Measurements from ENCODE around the gene CALCOCO2. TPM values are rescaled to one million over a fixed set of nuclear protein-coding genes. Genes with fewer than 3 reads are reported as not detected.

Gene CALCOCO2
- total and polyA plus RNA-seq, 10 of the 15 experiments (the other 5 are each of a cell fraction or from before 2014, with no cell fraction given) = 20.2 to 138 (median 53.1) TPM

DNA sequence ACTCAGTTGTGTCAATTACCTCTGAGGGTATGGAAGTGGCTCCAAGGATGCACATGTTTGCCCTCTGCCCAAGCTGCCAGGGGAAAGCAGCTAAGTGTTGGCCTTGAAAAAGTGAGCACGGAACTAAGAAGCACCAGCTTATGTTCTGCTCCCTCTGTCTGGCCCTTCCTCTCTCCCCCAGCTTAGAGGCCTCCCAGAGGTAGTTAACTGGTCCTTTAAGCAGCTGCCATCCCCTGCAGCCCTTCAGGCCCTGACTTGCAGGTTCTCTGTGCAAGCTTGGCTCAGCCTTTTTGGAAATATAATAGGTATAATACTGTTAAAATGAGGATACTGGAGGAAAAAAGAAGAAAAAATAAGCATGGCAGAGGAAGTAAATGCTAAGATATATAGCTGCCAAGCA, 70.4 kb downstream of the CALCOCO2 start:
- Histone ChIP-seq H3K4me2 (ENCODE audit: control insufficient read depth, insufficient read depth) (no peak overlapping the region), H3K27me3 (replicated peaks in 1 of 2; ENCODE audit: control insufficient read depth in 2 of 2, insufficient read depth in 2 of 2, low read length in 1 of 2) (no peaks in the 10 kb centered on the region), H3K27ac (ENCODE audit: control insufficient read depth, insufficient read depth) (no peak overlapping the region), H3K9ac (ENCODE audit: control insufficient read depth, insufficient read depth, low read length) (no peak overlapping the region), H3K4me3 (no peak overlapping the region), H3K79me2 (ENCODE audit: control insufficient read depth, insufficient read depth, low read length) (no peaks in the 10 kb centered on the region), H3K9me3 (replicated peaks; ENCODE audit: control insufficient read depth, insufficient read depth, low read length) (no peaks in the 10 kb centered on the region), H2AFZ (ENCODE audit: control insufficient read depth, low read depth, low read length) (no peak overlapping the region), H4K20me1 (ENCODE audit: control insufficient read depth, insufficient read depth) (no peaks in the 10 kb centered on the region), H3K36me3 (ENCODE audit: control insufficient read depth in 2 of 2, insufficient read depth in 2 of 2, low read length in 1 of 2) (peaks cover 1 to 10% of the 10 kb centered on the region in 2 experiments; a peak in 2 of 4 replicates), H3K4me1 (ENCODE audit: control insufficient read depth, insufficient read depth, low read length) (no peaks in the 10 kb centered on the region)
- in situ Hi-C loops (cut with MboI) (no loop called here), intact Hi-C loops (cut with micrococcal nuclease; ENCODE audit: unreplicated experiment) (no loop called here)
- no peak for ATAC-seq
- WGBS (ENCODE audit: insufficient coverage, insufficient replicate concordance, low lambda C conversion rate, missing lambda C conversion rate) = 85% methylated on average over 1 of the region's 1 CpG
- no peak for FAIRE-seq
- no peak for DNase-seq (ENCODE audit: low read depth, low spot score)
- ChIA-PET CTCF (interaction anchor here (0.7 to 1.3 kb wide), 3 partner anchors 17 to 638 kb away, joined by 3 read pairs; no protein-coding TSS in a partner anchor), RAD21 (ENCODE audit: unreplicated experiment) (no interaction called here), SMC1A (ENCODE audit: uncharacterized antibody, unreplicated experiment) (interaction anchor here (0.6 to 1.3 kb wide), 3 partner anchors 9 to 490 kb away, joined by 3 to 4 read pairs (median 3); partner anchors contain the start of gene ATP5MC1), POLR2A (interaction anchor here (0.6 to 1.7 kb wide), 2 partner anchors 14 to 97 kb away, joined by 3 to 4 read pairs; no protein-coding TSS in a partner anchor)
- TF ChIP-seq SUZ12 (IDR thresholded peaks at IDR 0.05; ENCODE audit: unreplicated experiment) (no peak), NFYA (IDR thresholded peaks at IDR 0.05; ENCODE audit: borderline replicate concordance, low read depth, low read length) (no peak)
- TF ChIP-seq, protein P1, sequence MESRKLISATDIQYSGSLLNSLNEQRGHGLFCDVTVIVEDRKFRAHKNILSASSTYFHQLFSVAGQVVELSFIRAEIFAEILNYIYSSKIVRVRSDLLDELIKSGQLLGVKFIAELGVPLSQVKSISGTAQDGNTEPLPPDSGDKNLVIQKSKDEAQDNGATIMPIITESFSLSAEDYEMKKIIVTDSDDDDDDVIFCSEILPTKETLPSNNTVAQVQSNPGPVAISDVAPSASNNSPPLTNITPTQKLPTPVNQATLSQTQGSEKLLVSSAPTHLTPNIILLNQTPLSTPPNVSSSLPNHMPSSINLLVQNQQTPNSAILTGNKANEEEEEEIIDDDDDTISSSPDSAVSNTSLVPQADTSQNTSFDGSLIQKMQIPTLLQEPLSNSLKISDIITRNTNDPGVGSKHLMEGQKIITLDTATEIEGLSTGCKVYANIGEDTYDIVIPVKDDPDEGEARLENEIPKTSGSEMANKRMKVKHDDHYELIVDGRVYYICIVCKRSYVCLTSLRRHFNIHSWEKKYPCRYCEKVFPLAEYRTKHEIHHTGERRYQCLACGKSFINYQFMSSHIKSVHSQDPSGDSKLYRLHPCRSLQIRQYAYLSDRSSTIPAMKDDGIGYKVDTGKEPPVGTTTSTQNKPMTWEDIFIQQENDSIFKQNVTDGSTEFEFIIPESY (IDR thresholded peaks at IDR 0.05) = no peak
- no TSS peak for BruUV-seq (replicated peaks)

DNA sequence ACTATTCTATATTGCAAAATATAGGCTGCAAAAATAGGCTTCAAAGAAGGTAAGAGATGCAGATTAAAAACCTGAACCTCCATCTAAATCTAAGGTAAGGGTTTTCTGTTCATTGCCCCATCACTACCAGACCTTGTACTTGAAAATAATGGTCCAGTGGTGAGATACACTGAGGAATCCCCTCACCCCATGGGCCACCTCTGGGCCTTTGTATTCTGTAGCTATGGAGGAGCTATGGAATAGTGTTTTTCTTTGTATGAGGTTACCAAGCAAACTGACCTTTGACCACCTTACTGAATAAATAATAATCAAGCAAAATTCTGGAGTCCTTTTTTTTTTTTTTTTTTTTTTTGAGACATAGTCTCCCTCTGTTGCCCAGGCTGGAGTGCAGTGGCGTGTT, 72.6 kb downstream of the CALCOCO2 start:
- SMC1A ChIA-PET (ENCODE audit: uncharacterized antibody, unreplicated experiment) = interaction anchor here (0.6 to 1.7 kb wide), 3 partner anchors 11 to 62 kb away, joined by 3 to 5 read pairs (median 4); partner anchors contain the start of gene ATP5MC1
- intact Hi-C loops (cut with micrococcal nuclease; ENCODE audit: unreplicated experiment) = no loop called here
- Histone ChIP-seq H3K79me2 (ENCODE audit: control insufficient read depth, insufficient read depth, low read length) (peaks cover 8% of the 10 kb centered on the region), H3K27me3 (replicated peaks in 1 of 2; ENCODE audit: control insufficient read depth in 2 of 2, insufficient read depth in 2 of 2, low read length in 1 of 2) (no peaks in the 10 kb centered on the region), H3K36me3 (ENCODE audit: control insufficient read depth in 2 of 2, insufficient read depth in 2 of 2, low read length in 1 of 2) (0 out of 4 replicates have a peak, but pooled peaks cover 0 to 1% of the 10 kb centered on the region in 2 experiments), H2AFZ (ENCODE audit: control insufficient read depth, low read depth, low read length) (no peak overlapping the region), H3K27ac (ENCODE audit: control insufficient read depth, insufficient read depth) (no peak overlapping the region), H3K4me1 (ENCODE audit: control insufficient read depth, insufficient read depth, low read length) (no peaks in the 10 kb centered on the region), H4K20me1 (ENCODE audit: control insufficient read depth, insufficient read depth) (no peaks in the 10 kb centered on the region), H3K4me2 (ENCODE audit: control insufficient read depth, insufficient read depth) (no peak overlapping the region), H3K9ac (ENCODE audit: control insufficient read depth, insufficient read depth, low read length) (no peak overlapping the region), H3K9me3 (replicated peaks; ENCODE audit: control insufficient read depth, insufficient read depth, low read length) (no peaks in the 10 kb centered on the region), H3K4me3 (no peak overlapping the region)
- in situ Hi-C loops (cut with MboI) = no loop called here
- CTCF ChIA-PET = interaction anchor here (0.8 to 1.4 kb wide), 2 partner anchors 9 to 91 kb away, joined by 3 to 4 read pairs; no protein-coding TSS in a partner anchor
- no peak for ATAC-seq
- no peak for DNase-seq (ENCODE audit: low read depth, low spot score)
- RAD21 ChIA-PET (ENCODE audit: unreplicated experiment) = no interaction called here
- 100% methylated on average over 1 of the region's 1 CpG for WGBS (ENCODE audit: insufficient coverage, insufficient replicate concordance, low lambda C conversion rate, missing lambda C conversion rate)
- POLR2A ChIA-PET = interaction anchor here (0.6 to 1.5 kb wide), 4 partner anchors 9 to 1144 kb away, joined by 3 to 5 read pairs (median 4); no protein-coding TSS in a partner anchor
- no TSS peak for BruUV-seq (replicated peaks)
- no peak for FAIRE-seq
- TF ChIP-seq ZNF207 (IDR thresholded peaks at IDR 0.05; ENCODE audit: borderline replicate concordance) = no peak
- TF ChIP-seq CREM (IDR thresholded peaks at IDR 0.05; ENCODE audit: low read depth) = no peak
- TF ChIP-seq NR2F1 (conservative IDR thresholded peaks at IDR 0.05) = no peak
- TF ChIP-seq FOXK2 (IDR thresholded peaks at IDR 0.05) = no peak
- TF ChIP-seq, protein P2, sequence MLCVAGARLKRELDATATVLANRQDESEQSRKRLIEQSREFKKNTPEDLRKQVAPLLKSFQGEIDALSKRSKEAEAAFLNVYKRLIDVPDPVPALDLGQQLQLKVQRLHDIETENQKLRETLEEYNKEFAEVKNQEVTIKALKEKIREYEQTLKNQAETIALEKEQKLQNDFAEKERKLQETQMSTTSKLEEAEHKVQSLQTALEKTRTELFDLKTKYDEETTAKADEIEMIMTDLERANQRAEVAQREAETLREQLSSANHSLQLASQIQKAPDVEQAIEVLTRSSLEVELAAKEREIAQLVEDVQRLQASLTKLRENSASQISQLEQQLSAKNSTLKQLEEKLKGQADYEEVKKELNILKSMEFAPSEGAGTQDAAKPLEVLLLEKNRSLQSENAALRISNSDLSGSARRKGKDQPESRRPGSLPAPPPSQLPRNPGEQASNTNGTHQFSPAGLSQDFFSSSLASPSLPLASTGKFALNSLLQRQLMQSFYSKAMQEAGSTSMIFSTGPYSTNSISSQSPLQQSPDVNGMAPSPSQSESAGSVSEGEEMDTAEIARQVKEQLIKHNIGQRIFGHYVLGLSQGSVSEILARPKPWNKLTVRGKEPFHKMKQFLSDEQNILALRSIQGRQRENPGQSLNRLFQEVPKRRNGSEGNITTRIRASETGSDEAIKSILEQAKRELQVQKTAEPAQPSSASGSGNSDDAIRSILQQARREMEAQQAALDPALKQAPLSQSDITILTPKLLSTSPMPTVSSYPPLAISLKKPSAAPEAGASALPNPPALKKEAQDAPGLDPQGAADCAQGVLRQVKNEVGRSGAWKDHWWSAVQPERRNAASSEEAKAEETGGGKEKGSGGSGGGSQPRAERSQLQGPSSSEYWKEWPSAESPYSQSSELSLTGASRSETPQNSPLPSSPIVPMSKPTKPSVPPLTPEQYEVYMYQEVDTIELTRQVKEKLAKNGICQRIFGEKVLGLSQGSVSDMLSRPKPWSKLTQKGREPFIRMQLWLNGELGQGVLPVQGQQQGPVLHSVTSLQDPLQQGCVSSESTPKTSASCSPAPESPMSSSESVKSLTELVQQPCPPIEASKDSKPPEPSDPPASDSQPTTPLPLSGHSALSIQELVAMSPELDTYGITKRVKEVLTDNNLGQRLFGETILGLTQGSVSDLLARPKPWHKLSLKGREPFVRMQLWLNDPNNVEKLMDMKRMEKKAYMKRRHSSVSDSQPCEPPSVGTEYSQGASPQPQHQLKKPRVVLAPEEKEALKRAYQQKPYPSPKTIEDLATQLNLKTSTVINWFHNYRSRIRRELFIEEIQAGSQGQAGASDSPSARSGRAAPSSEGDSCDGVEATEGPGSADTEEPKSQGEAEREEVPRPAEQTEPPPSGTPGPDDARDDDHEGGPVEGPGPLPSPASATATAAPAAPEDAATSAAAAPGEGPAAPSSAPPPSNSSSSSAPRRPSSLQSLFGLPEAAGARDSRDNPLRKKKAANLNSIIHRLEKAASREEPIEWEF (IDR thresholded peaks at IDR 0.05; ENCODE audit: insufficient replicate concordance, low read depth, low read length) = no peak
- no peak for TF ChIP-seq DPF2 (IDR thresholded peaks at IDR 0.05)
- TF ChIP-seq HDGF (IDR thresholded peaks at IDR 0.05) = no peak
- no peak for TF ChIP-seq MEF2A (IDR thresholded peaks at IDR 0.05; ENCODE audit: insufficient read depth, low read depth, low read length)
